ENCODE results near the gene NCAM1. TPM values are rescaled to one million over a fixed set of nuclear protein-coding genes. Genes with fewer than 3 reads are reported as not detected.

NCAM1 gene
- polyA plus RNA-seq, 4 donors: 75.0 to 94.3 (median 85.6) TPM

DNA sequence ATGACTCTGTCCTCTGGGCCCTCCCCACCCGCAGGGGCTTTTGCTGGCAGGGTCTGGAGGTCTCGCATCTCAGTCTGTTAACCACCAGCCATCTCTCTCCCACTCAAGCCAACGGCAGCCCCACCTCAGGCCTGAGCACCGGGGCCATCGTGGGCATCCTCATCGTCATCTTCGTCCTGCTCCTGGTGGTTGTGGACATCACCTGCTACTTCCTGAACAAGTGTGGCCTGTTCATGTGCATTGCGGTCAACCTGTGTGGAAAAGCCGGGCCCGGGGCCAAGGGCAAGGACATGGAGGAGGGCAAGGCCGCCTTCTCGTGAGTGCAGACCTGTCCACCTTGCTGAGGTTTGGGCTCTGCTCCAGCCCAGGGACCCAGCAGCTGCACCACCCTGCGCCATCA is 308.9 kb downstream of the NCAM1 start:
- DNase-seq (ENCODE audit: low read depth in 4 of 4, low spot score in 2 of 4): no peak

DNA sequence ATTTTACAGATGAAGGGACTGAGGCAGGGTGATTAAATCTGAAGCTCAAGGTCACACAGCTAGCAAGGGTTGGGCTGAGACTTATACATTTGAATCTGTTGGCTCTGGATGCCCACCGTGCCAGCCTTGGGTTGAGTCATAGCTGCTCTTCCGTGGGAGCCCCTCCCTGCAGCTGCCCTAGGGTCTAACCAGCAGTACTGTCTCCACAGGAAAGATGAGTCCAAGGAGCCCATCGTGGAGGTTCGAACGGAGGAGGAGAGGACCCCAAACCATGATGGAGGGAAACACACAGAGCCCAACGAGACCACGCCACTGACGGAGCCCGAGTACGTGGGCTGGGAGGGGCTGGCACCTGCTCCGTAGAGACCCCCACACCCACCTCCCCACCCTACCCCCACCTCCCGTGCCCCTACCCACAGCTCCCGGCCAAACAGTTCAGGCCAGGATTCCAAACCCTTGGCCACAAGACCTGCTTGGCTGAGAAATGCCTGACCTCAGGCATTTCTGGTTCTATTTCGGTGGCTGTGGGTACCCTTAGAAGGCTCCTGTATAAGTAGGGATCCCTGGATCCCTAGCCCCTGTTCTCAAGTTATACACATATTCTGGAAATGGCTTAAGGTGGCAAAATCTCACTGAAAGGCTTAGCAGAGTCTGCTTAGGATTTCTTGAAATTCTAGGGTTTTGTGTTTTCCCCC is 310.5 kb downstream of the NCAM1 start:
- no peak for DNase-seq (ENCODE audit: low read depth in 4 of 4, low spot score in 2 of 4)

DNA sequence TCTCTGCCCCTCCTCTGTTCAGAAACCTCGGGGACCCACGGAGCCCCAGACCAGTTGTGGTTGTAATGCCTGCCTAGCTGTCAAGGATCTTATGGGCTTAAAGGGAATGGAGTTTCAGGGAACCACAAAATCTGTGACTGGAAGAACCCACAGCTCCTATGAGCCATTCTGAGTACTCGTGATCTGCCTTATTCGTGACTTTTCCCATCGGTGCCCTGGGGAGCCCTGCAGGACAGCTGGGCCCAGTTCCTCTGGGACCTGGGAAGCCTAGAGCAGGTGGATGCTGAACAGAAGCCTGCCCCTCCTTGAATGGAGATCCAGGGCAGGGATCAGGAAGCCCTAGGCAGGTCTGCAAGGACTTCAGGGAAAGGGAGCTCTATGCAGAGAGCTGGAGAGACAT is 311.1 kb downstream of the NCAM1 start:
- DNase-seq (ENCODE audit: low read depth in 4 of 4, low spot score in 2 of 4): no peak

DNA sequence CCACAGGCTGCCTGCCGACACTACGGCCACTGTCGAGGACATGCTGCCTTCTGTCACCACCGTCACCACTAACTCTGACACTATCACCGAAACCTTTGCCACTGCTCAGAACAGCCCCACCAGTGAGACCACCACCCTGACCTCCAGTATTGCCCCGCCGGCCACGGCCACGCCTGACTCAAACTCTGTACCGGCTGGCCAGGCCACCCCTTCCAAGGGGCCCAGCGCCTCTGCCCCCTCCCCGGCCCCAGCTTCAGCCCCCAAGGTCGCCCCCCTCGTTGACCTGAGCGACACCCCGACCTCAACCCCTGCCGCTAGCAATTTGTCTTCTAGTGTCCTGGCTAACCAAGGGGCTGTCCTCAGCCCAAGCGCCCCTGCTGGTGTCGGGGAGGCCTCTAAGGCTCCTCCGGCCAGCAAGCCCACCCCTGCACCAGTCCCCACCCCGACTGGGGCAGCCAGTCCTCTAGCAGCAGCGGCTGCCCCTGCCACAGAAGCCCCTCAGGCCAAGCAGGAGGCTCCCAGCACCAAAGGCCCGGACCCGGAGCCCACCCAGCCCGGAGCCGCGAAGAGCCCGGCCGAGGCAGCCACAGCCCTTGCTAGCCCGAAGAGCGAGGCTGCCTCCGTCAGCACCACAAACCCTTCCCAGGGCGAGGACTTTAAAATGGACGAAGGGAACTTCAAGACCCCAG is 311.9 kb downstream of the NCAM1 start:
- DNase-seq (ENCODE audit: low read depth in 4 of 4, low spot score in 2 of 4): no peak

DNA sequence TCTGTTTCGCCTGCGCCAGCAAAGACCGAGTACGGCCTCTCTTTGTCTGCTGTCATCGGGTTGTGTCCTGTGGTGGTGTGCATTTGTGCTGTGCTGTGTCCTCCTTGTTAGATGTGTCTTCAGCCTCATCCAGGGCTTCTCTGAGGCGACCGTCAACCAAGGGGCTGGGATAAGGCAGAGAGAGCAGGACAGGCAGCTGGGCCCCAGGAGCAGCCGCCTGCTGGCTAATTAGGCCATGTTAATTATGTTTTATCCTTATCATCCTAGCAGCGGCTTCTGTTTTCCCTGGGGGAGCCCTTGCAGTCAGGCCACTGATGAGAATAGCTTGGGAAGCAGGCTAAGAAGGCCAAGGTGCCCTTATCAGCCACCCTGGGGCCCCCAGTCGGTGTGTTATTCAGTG is 312.5 kb downstream of the NCAM1 start:
- no peak for DNase-seq (ENCODE audit: low read depth in 4 of 4, low spot score in 2 of 4)

DNA sequence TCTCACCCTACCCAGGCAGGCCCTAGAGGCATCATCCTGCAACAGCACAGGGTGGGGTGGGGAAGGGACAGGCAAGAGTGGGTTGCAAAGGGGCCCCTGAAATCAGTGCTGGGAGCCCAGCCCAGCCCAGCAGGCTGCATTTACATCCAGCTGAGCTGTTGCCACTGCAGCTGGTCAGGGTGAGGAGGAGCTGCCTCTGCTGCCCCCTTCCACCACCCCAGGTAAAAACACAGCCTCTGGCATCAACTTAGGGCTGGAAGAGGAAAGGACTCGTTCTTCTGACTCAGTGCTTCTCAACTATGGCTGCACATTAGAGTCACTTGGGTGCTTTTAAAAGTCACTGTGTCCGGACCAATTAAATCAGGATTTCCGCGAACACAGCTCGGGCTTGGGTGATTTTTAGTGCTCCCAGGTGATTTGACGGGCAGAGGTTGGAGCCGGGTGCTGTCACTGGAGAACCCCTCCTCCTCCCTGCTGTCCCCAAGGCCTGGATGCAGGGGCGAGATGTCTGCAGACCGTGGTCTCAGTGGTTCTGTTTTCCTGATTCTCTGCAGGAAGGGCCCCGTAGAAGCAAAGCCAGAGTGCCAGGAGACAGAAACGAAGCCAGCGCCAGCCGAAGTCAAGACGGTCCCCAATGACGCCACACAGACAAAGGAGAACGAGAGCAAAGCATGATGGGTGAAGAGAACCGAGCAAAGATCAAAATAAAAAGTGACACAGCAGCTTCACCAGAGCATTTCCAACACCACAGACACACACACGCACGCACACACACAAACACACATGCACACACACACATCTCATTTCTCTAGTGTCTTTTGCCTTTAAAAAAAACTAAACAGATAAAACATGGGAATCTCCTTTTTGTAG is 313.7 kb downstream of the NCAM1 start:
- no peak for DNase-seq (ENCODE audit: low read depth in 4 of 4, low spot score in 2 of 4)

DNA sequence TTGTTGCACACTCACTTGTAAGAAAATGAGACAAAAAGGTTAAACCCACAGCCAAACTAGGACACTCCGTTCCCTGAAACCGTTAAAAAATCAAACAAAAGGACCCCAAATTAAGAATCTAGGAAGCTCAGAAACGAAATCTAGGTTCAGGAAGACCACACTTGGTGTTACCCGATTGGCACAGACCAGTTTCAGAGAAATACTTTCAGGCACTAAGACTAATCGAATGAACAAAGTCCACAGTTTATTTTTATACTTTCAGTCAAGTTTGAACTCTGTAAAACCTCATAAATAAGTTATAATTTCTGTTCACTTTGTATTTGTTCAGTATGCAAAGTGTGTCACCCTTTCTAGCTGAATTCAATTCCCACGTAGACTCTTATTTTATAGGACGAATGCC is 314.4 kb downstream of the NCAM1 start:
- DNase-seq (ENCODE audit: low read depth in 4 of 4, low spot score in 2 of 4): no peak

DNA sequence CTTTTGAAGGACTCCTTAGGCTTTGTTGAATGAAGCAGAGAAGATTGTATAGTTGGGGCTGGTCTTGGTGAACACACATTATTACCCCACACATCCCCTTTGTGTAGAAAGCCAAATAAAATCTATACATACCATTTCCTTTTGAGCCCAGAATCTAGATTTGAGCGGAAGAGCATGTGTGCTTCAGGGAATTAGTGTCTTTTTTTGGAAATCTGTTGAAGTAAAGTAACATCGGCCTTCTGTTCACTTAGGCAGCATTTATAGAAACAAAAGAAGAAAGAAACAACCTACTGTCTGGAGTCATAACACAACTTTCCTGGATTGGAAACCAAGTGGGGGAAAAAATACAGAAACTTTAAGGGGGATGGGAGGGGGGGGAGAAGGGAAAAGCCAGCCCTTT is 315.2 kb downstream of the NCAM1 start:
- no peak for DNase-seq (ENCODE audit: low read depth in 4 of 4, low spot score in 2 of 4)

DNA sequence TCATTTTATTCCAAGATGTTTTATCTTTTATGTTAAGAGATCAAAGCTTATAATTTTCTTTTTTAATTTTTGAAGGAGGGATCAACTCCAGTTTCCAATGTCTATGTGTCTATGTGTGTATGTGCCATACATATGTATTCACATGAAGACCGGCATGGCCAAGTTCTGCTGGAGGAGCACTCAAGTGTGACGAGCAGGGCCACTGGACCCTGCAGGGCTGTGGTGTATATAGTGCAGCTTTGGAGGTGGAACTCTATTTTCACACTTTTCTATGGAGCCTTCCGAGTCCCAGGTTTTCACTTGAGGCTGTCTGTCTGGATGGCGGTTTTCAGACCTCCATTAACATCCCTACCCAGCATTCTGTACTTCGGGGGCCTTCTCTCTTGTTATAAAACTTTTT is 316.7 kb downstream of the NCAM1 start:
- no peak for DNase-seq (ENCODE audit: low read depth in 4 of 4, low spot score in 2 of 4)

DNA sequence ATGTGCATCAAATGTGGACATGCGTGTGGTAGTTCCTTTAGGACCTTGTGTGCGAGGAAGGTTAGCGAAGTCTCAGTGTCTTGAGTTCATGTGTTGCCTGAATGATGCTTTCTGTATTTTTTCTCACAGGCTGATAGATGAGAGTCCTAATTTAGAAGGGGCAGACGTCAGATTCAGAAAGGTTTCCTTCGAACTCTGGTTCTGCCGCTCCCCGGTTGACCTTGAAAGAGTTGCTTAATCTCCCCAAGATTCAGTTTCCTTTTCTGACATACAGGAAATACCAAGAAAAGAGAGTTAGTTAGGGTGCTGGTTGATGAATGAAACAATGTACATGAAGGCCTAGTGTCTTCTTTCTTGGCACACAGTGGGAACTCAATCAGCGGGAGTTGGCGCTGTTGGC is 317.3 kb downstream of the NCAM1 start:
- no peak for DNase-seq (ENCODE audit: low read depth in 4 of 4, low spot score in 2 of 4)

DNA sequence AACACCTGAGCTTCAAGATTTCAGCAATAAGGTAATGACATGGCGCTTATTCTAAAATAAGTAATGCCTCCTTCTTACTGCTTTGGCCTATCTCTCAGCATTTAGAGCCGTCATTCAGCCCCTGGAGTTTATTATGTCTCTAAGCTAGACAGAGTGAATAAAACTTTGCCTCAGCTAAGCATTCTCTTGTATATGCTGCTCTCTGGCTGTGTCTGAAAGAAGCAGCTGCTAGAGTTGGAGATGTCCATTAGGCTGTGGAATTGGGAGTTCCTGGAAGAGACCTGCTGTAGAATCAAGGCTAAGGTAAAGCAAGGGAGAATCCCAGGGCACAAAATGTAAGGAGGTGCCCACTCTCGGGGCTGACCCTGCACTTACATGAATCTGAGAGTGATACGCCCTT is 317.7 kb downstream of the NCAM1 start:
- DNase-seq (ENCODE audit: low read depth in 4 of 4, low spot score in 2 of 4): no peak

DNA sequence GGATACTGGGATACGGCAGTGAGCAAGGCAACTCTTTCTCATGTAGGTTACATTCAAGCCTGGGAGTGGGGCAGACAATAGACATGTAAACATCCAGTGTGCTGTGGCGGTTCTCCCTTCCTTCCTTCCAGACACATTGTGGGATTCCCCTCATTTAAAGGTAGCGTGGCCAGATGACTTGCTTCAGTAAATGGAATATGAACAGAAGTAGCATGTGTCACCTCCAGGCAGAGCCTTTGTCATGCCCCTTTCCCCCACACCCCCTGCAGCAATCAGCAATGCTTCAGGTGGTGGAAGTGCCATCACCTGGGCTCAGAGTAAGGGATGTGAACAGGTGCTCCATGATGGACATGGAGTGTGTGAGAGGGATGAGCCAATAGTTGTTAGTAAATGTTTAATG is 318.4 kb downstream of the NCAM1 start:
- no peak for DNase-seq (ENCODE audit: low read depth in 4 of 4, low spot score in 2 of 4)

DNA sequence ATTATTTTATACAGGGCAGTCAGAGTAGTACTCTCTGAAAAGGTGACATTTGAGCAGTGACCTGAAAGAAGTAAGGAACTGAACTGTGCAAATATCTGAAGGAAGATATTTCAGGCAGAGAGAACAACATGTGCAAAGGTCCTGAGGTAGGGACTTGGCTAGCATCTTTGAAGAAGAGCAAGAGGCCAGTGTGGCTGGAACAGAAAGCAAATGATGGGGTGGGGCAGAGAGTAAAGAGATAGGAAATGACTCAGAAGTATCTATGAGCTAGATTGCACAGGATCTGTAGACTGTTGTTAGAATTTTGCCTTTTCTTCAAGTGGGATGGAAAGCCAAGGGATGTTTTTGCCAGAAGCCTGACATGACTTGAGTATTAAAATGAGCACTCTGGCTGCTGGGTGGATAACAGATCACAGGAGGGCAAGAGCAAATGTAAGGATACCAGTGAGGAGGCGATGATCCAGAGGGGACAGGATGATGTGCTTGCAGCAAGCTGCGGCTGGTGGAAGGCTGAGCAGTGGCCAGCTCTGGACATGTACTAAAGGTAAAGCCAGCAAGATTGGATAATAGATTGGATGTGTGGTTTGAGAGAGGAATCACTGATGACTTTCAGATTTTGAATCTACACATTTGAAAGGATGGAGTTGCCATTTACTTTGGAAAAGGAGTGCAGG is 320.0 kb downstream of the NCAM1 start:
- DNase-seq (ENCODE audit: low read depth in 4 of 4, low spot score in 2 of 4): no peak

DNA sequence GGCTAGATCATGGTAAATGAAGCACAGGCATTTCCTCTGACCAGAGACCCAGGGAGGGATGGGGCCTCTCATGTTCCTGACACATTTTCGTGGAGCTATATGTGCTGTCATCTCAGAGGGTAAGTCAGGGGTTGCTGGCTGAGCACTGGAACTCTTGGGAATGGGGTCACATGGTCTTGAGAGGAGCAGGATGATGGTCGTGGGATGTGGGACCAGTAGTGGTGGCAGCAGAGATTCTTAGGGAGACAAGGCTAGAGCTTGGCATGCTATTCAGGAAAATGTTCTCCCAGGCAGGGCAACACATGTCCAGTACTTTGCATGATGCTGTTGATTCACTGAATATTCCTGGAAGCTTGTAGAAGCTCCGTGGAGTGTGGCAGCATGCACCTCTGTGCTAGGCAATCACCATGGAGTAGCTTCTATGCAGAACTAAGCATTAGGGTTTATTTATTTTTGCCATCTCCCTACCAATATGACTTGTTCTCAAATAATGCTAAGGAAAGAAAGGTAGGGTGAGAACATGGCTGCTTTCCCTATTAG is 321.7 kb downstream of the NCAM1 start:
- no peak for DNase-seq (ENCODE audit: low read depth in 4 of 4, low spot score in 2 of 4)

DNA sequence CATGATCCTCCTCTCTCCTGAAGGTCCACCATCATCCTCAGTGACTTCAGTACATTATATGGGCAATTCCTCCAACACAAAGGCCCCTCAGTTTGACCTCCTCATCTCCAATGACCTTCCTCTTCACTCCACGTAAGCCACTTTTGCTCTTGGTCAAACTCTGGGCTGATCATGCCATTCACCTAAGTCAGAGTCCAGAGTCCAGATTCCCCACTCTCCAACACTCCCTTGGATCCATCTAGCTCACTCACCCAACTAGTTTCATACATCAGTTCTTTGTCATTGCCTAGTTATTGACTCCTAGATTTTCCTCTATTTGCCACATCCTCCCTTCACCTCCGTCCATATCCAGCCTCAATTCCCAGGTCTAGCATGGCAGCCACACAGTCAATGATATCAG is 322.7 kb downstream of the NCAM1 start:
- no peak for DNase-seq (ENCODE audit: low read depth in 4 of 4, low spot score in 2 of 4)

DNA sequence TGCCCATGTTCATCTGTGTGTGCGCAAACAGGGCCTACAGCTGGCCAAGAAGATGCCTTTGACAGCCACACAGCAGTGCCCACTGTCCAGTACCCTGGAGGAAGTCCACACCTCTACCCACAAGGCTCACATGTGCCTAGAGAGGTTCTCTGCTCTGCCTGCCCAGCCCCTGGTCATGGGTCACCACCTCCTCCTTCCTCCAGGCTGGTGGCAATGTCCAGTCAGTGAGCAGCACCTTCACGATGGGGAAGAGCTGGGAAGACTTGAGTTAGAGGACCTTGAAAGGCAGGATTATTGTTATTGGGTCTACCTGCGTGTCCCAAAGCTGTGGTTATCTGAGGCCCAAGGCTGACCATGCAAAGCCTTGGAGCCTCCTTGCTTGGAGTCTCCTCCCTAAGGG is 324.8 kb downstream of the NCAM1 start:
- no peak for DNase-seq (ENCODE audit: low read depth in 4 of 4, low spot score in 2 of 4)

DNA sequence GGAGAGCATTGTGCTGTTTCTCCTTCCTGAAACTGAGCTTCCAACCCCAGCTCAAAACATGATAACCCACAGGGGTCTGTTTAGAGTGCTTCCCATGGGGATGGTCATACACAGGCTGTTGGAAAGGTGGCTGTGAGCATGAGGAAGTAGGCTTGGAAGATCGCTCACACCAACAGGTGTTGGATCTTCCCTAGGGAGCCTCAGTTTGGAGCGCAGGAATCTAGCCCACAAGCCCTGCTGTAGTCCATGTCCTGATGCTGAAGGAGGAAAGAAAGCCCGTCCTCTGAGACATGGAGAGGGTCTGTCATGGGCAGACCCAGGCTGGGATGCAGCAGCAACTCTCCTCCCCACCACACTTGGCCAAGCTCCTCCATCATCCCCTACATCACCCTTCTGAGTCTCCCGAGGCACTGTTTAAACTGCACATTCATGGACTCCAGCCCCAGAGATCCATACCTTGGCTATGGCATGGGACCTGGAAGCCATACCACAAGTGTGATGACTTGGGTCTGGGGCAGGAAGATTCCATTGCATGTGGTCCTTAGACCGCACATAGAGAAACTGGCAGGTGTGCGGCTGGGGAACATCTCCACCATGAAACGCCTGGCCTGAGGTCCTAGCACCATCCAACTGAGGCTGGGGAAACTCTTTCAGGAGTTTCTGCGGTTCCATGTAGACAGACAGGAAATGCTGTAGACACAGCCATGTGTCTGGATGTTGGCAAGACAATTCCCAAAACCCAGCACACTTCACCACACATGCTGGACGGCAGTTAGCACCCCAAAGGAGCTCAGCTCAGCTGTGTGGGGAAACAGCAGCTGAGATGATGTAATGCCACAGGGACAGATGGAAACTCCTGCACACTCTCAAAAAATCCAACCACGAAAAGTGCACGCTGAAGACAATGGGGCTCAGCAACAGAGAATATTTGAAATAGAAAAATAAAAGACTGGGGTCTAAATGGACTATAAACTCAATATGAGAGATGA is 325.6 kb downstream of the NCAM1 start:
- DNase-seq (ENCODE audit: low read depth in 4 of 4, low spot score in 2 of 4): no peak

DNA sequence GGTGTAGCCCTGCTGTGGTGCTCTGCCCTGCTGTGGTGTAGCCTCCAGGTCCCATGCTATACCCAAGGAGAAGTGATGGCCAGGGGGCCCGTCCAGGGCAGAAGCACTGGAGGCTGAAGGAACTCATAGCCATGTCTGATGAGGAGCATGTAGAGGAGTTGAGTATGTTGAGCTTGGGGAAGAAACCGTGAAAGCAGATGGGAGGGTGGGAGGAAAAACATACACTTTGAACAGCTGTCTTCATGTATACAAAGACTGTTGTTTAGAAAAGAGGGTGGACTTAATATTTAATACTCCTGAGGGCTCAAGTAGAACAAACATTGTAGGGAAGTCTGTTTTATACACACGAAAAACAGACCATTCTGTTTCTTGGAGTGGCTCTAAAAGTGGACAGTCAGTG is 326.6 kb downstream of the NCAM1 start:
- DNase-seq (ENCODE audit: low read depth in 4 of 4, low spot score in 2 of 4): no peak

DNA sequence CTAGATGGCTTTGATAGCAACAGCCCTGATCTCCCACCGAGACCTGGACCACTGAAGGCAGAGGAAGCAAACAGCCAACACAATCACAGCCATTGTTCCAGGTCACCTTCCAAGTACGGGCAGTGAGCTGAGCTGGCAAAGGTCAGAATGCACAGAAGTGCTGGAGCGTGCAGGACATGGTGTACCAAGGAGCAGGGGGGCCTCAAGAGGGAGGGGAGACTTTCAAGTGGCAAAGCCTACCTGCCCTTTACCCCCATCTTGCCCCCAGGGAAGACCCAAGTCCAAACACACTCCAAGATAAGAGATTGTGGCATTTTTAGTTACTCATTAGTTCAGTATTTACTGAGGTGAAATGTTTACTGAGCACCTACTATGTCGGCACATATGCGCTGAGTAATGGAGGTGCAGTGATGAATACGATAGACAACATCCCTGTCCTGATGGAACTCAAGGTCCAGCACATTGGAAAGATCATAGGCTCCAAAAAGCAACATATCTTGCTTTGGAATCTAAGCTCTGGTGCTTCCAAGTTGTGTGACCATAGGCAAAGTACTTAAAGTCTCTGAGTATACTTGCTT is 327.2 kb downstream of the NCAM1 start:
- no peak for DNase-seq (ENCODE audit: low read depth in 4 of 4, low spot score in 2 of 4)

All from left renal cortex interstitium (tissue), 4 donors.